ENCODE measurements around the gene ANO8. TPM values are rescaled to one million over a fixed set of nuclear protein-coding genes. Genes with fewer than 3 reads are reported as not detected.

Gene ANO8
- polyA plus RNA-seq, 3 donors = 0.11 to 14.1 TPM; not detected in 1

DNA sequence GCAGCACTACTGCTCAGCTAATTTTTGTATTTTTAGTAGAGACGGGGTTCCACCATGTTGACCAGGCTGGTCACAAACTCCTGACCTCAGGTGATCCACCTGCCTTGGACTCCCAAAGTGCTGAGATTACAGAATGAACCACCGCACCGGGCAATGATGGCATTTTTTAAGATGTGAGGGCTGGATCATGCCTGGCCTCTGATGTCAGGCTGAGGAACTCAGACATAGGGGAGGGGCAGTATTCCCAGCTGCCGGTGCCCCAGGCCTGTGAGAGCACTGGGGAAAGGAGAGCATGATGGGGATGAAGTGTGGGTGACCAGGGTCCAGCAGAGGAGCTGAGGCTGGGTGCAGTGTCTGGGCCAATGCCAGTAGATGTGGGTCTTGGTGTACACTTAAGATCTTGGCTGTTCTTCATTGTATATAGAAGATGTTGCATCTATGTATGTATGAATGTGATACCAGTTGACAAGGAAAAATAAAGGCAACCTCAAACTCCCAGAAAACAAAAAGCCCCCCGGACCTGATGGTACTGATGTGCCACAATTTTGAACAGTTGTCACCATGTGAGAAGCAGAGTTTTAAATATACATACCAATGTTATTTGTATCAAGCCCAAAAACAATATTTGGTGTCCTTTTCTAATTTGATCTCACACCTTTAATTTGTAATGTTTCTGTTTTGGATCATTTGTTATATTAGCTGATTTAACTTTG lies 45.9 kb upstream of the ANO8 start:
- WGBS (ENCODE audit: insufficient coverage) = 96% methylated on average over 4 of the region's 5 CpGs
- H3K27ac Mint-ChIP-seq = peak overlapping the region in 1 of 7 donors; percentile 30
- H3K4me3 Mint-ChIP-seq = no peak overlapping the region

GRCh38 chr19:17379221-17379631 lies 44.6 kb upstream of the ANO8 start:
- Histone ChIP-seq H3K36me3 (replicated peaks in 1 of 2; ENCODE audit: control insufficient read depth in 1 of 2, insufficient read depth in 2 of 2, low read length in 2 of 2) (no peaks in the 10 kb centered on the region), H3K4me3 (replicated peaks in 1 of 3; ENCODE audit: low read depth in 2 of 3, low read length in 3 of 3) (peak overlapping the region in 1 of 3 experiments; percentile 52), H3K27ac (ENCODE audit: low read depth in 1 of 2, low read length in 2 of 2) (peak overlapping the region in 1 of 2 donors; percentile 7), H3K27me3 (ENCODE audit: control insufficient read depth in 2 of 2, insufficient read depth in 2 of 2, low read length in 2 of 2) (peaks cover 0 to 5% of the 10 kb centered on the region in 2 donors), H3K9me3 (replicated peaks in 1 of 2; ENCODE audit: control insufficient read depth in 1 of 2, insufficient read depth in 1 of 2, low read length in 2 of 2) (peaks cover 0 to 3% of the 10 kb centered on the region in 2 donors), H3K4me2 (replicated peaks; ENCODE audit: extremely low read depth, low read length, poor library complexity, severe bottlenecking) (peak overlapping the region; percentile 62), H3K79me2 (ENCODE audit: insufficient read depth, low read length) (no peaks in the 10 kb centered on the region), H3K4me1 (ENCODE audit: control insufficient read depth in 1 of 2, insufficient read depth in 2 of 2, low read length in 2 of 2) (peaks cover 50% of the 10 kb centered on the region in 2 donors), H2AFZ (ENCODE audit: insufficient read depth, low read depth, low read length, poor library complexity, severe bottlenecking) (peak overlapping the region; percentile 78), H3K9ac (ENCODE audit: insufficient read depth, low read length, poor library complexity, severe bottlenecking) (no peak overlapping the region), H4K20me1 (ENCODE audit: insufficient read depth, low read length) (no peaks in the 10 kb centered on the region)
- H3K9me3 Mint-ChIP-seq = peaks cover 0 to 12% (median 8%) of the 10 kb centered on the region in 7 donors
- TF ChIP-seq CTCF (IDR thresholded peaks at IDR 0.05) = no peak
- peaks cover 0 to 6% of the 10 kb centered on the region in 2 donors for H3K36me3 Mint-ChIP-seq
- DNase-seq = peak in 2 of 3 donors; percentile 50 to 51
- intact Hi-C loops (cut with micrococcal nuclease) = no loop called here
- WGBS (ENCODE audit: insufficient coverage) = 17% methylated on average over 12 of the region's 14 CpGs
- H3K27ac Mint-ChIP-seq = peak overlapping the region in 3 of 7 donors; percentile 9 to 63 (median 34)
- peaks cover 40% of the 10 kb centered on the region for H3K4me1 Mint-ChIP-seq
- peak overlapping the region in 1 of 2 donors; percentile 82 for H3K4me3 Mint-ChIP-seq
- H3K27me3 Mint-ChIP-seq (ENCODE audit: low read depth in 3 of 3) = peaks cover 7 to 23% (median 17%) of the 10 kb centered on the region in 3 donors

More for the DNA sequence above, 45.9 kb upstream of the ANO8 start:
- H3K27ac ChIP-seq (ENCODE audit: low read depth in 1 of 2, low read length in 2 of 2) = no peak overlapping the region
- no peaks in the 10 kb centered on the region for H4K20me1 ChIP-seq (ENCODE audit: insufficient read depth, low read length)
- Mint-ChIP-seq H3K4me1 (peaks cover 40% of the 10 kb centered on the region), H3K9me3 (peaks cover 0 to 12% (median 8%) of the 10 kb centered on the region in 7 donors), H3K27me3 (ENCODE audit: low read depth in 3 of 3) (peaks cover 7 to 21% (median 17%) of the 10 kb centered on the region in 3 donors), H3K36me3 (peaks cover 0 to 6% of the 10 kb centered on the region in 2 donors)
- H3K9me3 ChIP-seq (replicated peaks in 1 of 2; ENCODE audit: control insufficient read depth in 1 of 2, insufficient read depth in 1 of 2, low read length in 2 of 2) = peaks cover 0 to 3% of the 10 kb centered on the region in 2 donors
- H3K36me3 ChIP-seq (replicated peaks in 1 of 2; ENCODE audit: control insufficient read depth in 1 of 2, insufficient read depth in 2 of 2, low read length in 2 of 2) = no peaks in the 10 kb centered on the region
- no peak for TF ChIP-seq CTCF (IDR thresholded peaks at IDR 0.05)
- peaks cover 0 to 5% of the 10 kb centered on the region in 2 donors for H3K27me3 ChIP-seq (ENCODE audit: control insufficient read depth in 2 of 2, insufficient read depth in 2 of 2, low read length in 2 of 2)
- intact Hi-C loops (cut with micrococcal nuclease) = loop anchor here in 1 of 2 donors (10.0 kb wide), 1 partner anchor 86 kb away; no protein-coding TSS in a partner anchor
- no peak for DNase-seq
- no peak overlapping the region for H2AFZ ChIP-seq (ENCODE audit: insufficient read depth, low read depth, low read length, poor library complexity, severe bottlenecking)
- H3K4me2 ChIP-seq (replicated peaks; ENCODE audit: extremely low read depth, low read length, poor library complexity, severe bottlenecking) = no peak overlapping the region
- H3K4me3 ChIP-seq (replicated peaks in 1 of 3; ENCODE audit: low read depth in 2 of 3, low read length in 3 of 3) = no peak overlapping the region
- H3K79me2 ChIP-seq (ENCODE audit: insufficient read depth, low read length) = no peaks in the 10 kb centered on the region
- peaks cover 50% of the 10 kb centered on the region in 2 donors for H3K4me1 ChIP-seq (ENCODE audit: control insufficient read depth in 1 of 2, insufficient read depth in 2 of 2, low read length in 2 of 2)
- no peak overlapping the region for H3K9ac ChIP-seq (ENCODE audit: insufficient read depth, low read length, poor library complexity, severe bottlenecking)

Data from CD14-positive monocyte (primary cell).